NK-92 (cell line): Measurements from ENCODE around the gene MESD.
A peak's percentile ranks its signal among the peaks of the same experiment; 100 is the strongest.

Experiments used
- DNase-seq: peaks from one replicate; lab custom pipeline; 2025; ENCODE audit not compliant: unreplicated experiment; lab: John Stamatoyannopoulos, UW

The MESD gene

DNA sequence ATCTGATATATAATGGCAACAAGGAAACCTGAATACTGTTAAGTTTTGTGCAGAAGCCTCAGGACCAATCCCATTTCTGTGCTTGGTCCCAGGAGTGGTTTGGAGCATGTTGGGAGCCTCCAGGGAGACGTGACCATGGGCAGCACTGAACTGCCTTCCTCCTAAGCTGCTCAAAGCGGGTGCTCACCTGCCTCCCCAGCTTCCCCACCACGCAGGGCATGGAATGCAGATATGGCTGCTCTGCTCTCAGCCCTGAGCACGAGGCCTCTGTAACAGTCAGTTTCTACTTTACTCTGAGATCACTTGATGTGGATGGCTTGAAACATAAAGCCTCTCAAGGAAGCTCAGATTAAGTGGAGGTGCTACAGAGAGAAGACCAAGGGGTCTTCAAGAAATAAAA lies 49.3 kb downstream of the MESD start:
- no peak for DNase-seq

GRCh38 chr15:80939216-80939615 lies 50.4 kb downstream of the MESD start:
- no peak for DNase-seq

- DNase-seq, result no peak
These were observed 51.9 kb downstream of the MESD start for GRCh38 chr15:80937718-80938117.

DNA sequence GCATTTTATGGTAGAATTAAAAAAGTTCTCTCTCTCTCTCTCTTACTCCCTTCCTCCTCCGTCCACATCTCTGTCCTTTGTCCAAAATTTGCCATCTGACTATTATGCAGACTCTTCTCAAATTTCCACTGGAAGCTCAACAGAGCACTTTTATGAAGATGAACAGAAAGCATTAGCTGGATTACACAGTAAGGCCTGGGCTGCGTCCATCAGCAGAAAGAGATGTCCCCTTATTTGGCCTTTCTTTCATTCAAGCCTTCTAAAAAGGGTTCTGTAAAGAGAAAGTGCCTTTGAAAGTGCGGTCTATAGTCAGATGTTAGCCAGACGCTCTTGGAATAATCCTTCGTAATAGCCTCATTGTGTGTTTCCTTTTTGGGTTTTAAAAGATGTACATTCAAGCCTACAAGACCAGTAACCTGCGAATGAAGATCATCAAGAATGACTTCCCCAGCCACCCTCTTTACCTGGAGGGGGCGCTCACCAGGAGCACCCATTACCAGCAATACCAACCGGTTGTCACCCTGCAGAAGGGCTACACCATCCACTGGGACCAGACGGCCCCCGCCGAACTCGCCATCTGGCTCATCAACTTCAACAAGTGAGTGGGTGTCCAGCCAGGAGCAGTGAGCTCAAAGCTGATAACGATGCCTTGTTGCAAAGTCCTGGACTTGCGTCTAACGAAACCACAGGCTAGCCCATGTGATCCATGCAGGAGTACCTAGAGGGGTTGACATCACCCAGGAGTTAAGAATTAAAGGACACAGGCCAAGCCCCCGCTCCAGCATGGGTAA lies 53.1 kb downstream of the MESD start:
- DNase-seq, result no peak

- no peak for DNase-seq
These were observed 54.8 kb downstream of the MESD start for GRCh38 chr15:80934761-80935221.

- no peak for DNase-seq
These were observed 56.6 kb downstream of the MESD start for GRCh38 chr15:80932989-80933388.

DNA sequence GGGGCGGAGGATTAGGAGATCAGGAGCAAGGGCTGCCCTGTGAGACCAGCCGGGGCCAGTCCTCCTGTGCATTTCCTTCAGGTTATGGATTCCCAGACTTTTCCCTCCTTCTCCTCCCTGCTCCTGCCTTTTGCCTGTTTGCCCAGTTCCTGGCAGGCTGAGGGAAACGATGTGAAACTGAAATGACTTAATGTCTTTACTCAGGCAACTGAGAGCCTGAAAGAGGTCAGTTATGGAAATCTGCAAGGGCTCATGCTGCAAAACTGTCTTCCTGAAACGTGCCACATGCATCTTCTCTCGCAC lies 57.2 kb downstream of the MESD start:
- DNase-seq, result no peak

DNA sequence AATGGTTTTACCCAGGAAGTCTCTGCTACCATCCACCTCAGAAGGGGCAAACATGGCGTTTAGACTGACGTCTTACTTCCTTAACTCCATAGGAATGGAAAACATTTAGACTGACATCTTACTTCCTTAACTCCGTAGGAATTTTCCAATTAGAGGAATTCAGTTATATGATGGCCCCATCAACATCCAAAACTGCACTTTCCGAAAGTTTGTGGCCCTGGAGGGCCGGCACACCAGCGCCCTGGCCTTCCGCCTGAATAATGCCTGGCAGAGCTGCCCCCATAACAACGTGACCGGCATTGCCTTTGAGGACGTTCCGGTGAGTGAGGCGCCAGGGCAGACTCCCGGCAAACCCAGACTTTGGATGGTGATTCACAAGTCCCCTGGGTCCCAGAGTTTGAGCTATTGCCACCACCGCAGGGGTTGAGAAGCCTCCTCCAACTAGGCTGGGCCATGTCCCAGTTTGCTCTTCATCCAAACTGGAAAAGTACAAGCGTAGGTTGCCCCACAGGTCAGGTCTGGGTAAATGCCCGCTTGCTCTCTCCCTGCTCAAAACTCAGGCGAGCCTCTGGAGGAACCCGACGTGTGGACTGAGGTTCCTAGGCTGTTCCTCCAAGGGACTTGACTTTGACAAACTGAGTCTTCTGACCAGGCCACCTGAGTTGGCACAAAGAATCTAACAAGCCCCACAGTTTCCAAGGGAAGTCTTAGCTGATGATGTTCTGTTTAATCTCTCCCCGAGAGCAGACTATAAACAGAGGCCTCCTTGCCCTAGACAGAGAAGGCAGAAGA lies 57.7 kb downstream of the MESD start:
- no peak for DNase-seq

- no peak for DNase-seq
These were observed 58.4 kb downstream of the MESD start for GRCh38 chr15:80931191-80931590.

- no peak for DNase-seq
These were observed 59.9 kb downstream of the MESD start for GRCh38 chr15:80929689-80930088.

GRCh38 chr15:80929225-80929624 lies 60.4 kb downstream of the MESD start:
- no peak for DNase-seq

GRCh38 chr15:80926126-80926525 lies 63.5 kb downstream of the MESD start:
- no peak for DNase-seq

- no peak for DNase-seq
These were observed 64.0 kb downstream of the MESD start for GRCh38 chr15:80925597-80926059.

GRCh38 chr15:80924278-80924677 lies 65.3 kb downstream of the MESD start:
- DNase-seq, result no peak

DNA sequence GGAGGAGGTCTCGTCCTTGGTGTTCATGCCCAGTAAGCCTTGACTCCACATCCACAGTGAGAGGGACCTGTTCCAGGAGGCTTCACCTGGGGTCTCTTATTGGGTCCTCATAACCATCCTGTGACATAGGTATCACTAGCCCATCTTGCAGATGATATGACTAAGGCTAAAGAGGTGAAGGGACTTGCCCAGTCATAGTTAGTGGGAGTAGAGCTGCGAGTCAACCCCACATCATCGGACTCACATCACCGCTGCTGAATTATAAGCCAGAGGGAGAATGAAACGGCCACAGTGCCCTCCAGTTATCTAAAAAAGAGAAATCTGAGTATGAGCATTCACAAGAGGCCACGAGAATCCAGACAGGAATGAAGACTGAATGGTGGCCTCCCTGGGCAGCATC lies 66.0 kb downstream of the MESD start:
- no peak for DNase-seq

- DNase-seq, result no peak
These were observed 67.7 kb downstream of the MESD start for GRCh38 chr15:80921736-80922410.

GRCh38 chr15:80920271-80920699 lies 69.3 kb downstream of the MESD start:
- peak; percentile 14 for DNase-seq

GRCh38 chr15:80918196-80918783 lies 71.3 kb downstream of the MESD start:
- DNase-seq, result no peak

GRCh38 chr15:80916056-80916455 lies 73.6 kb downstream of the MESD start:
- DNase-seq, result no peak

GRCh38 chr15:80915472-80915871 lies 74.1 kb downstream of the MESD start:
- no peak for DNase-seq

GRCh38 chr15:80913541-80913940 lies 76.1 kb downstream of the MESD start:
- DNase-seq, result no peak
